Thyroid gland (tissue), 4 donors: ENCODE measurements around the gene RASL10A. TPM values are rescaled to one million over a fixed set of nuclear protein-coding genes. Genes with fewer than 3 reads are reported as not detected.

Source experiments
- DNase-seq, 2 donors: peaks; one replicate each; pipeline ENCODE4 v3.0.0-alpha.2; 2019
- H3K27ac ChIP-seq, 3 donors: fragments of 200-600 bp; sonication (generic); 1 replicate in 2 of 3; 2 replicates in 1 of 3; pipeline ENCODE4 v1.5.1; 2016 to 2019; ENCODE audit warnings: mild to moderate bottlenecking in 1 of 3, moderate library complexity in 1 of 3
- H3K27me3 ChIP-seq: fragments of 200-600 bp; sonication (generic); one replicate; pipeline ENCODE4 v1.5.1; 2019
- H3K36me3 ChIP-seq, 2 donors: fragments of 200-600 bp; sonication (generic); one replicate each; pipeline ENCODE4 v1.5.1; 2016 to 2019
- H3K4me1 ChIP-seq, 2 donors: fragments of 200-600 bp; sonication (generic); one replicate each; pipeline ENCODE4 v1.5.1; 2017 to 2019
- H3K4me3 ChIP-seq, 3 donors: fragments of 200-600 bp; sonication (generic); replicated peaks in 1 of 3; 1 replicate in 2 of 3; 2 replicates in 1 of 3; pipeline ENCODE4 v1.5.1; 2016; ENCODE audit warnings: mild to moderate bottlenecking in 1 of 3
- H3K9me3 ChIP-seq: fragments of 200-600 bp; sonication (generic); one replicate; pipeline ENCODE4 v1.5.1; 2017
- POLR2A ChIP-seq, 2 donors: fragments of 450-650 bp; IDR thresholded peaks; one replicate each; pipeline ENCODE4 v1.6.1; 2017; ENCODE audit warnings: antibody characterized with exemption in 2 of 2, mild to moderate bottlenecking in 2 of 2, moderate library complexity in 1 of 2
- WGBS, 2 donors: methylation state at CpG; one replicate each; pipeline ENCODE4 v1.1.5; 2017; 5-methylcytosine and 5-hydroxymethylcytosine counted together
- intact Hi-C: fragments of 100-400 bp; cut with DNase I; formaldehyde crosslinking; loops from one replicate; pipeline ENCODE4 v1.15.1; 2023
- total RNA-seq, 4 donors: library from RNA; depleted of rRNA; stranded (reverse); fragments of >200 nt; gene quantifications; one replicate each; pipeline ENCODE4 v1.2.3, GENCODE V29; 2016
- TF ChIP-seq, protein P1 (sequence below), 6 experiments: fragments of 200-600 bp in 3 of 6; fragments of 450-650 bp in 3 of 6; sonication (generic) in 3 of 6; IDR thresholded peaks; one replicate each; pipeline ENCODE4 v1.5.1; 2016 to 2019; ENCODE audit warnings: antibody characterized with exemption in 6 of 6, mild to moderate bottlenecking in 2 of 6, inconsistent platforms in 1 of 6, moderate library complexity in 1 of 6

RASL10A gene
- total RNA-seq, 4 donors from 2014 or later: 0.67 to 1.7 TPM; not detected in 2

DNA sequence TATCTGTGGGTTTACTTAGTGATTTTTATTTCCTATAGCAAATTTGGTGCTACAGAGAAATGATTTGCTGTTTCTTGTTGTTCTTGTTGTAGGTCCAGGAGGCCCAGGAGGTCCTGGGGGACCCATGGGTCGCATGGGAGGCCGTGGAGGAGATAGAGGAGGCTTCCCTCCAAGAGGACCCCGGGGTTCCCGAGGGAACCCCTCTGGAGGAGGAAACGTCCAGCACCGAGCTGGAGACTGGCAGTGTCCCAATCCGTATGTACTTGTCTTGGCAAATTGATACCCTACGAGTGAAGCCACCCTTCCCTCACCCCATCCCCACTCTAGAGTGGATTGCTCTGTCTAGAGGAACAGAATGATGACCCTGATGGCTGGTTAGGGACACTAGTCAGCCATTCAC, 16.9 kb downstream of the RASL10A start:
- Histone ChIP-seq H3K9me3 (no peaks in the 10 kb centered on the region), H3K27ac (no peak overlapping the region), H3K4me3 (no peak overlapping the region), H3K27me3 (no peaks in the 10 kb centered on the region), H3K36me3 (peaks cover 64 to 72% of the 10 kb centered on the region in 2 donors), H3K4me1 (peaks cover 0 to 5% of the 10 kb centered on the region in 2 donors)
- no peak for TF ChIP-seq POLR2A (IDR thresholded peaks at IDR 0.05)
- TF ChIP-seq, protein P1, sequence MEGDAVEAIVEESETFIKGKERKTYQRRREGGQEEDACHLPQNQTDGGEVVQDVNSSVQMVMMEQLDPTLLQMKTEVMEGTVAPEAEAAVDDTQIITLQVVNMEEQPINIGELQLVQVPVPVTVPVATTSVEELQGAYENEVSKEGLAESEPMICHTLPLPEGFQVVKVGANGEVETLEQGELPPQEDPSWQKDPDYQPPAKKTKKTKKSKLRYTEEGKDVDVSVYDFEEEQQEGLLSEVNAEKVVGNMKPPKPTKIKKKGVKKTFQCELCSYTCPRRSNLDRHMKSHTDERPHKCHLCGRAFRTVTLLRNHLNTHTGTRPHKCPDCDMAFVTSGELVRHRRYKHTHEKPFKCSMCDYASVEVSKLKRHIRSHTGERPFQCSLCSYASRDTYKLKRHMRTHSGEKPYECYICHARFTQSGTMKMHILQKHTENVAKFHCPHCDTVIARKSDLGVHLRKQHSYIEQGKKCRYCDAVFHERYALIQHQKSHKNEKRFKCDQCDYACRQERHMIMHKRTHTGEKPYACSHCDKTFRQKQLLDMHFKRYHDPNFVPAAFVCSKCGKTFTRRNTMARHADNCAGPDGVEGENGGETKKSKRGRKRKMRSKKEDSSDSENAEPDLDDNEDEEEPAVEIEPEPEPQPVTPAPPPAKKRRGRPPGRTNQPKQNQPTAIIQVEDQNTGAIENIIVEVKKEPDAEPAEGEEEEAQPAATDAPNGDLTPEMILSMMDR (IDR thresholded peaks at IDR 0.05): no peak
- DNase-seq: no peak
- intact Hi-C loops: no loop called here
- WGBS, 2 donors: 76 to 83% methylated on average over 8 of the region's 8 CpGs

DNA sequence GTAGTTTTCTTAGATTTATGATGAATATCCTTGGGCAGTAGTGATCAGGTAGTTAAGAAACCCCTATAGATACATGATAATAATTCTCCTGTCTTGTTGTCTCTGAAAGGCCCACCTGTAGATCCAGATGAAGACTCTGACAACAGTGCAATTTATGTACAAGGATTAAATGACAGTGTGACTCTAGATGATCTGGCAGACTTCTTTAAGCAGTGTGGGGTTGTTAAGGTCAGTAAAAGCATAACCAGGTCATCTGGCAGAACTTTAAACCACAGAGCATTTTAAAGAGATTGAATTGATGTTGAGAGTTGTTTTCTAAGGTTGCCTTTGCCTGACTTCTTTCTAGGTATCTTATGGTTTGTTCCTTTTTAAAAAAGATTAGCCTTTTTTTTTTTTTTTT, 23.1 kb downstream of the RASL10A start:
- TF ChIP-seq, protein P1 (IDR thresholded peaks at IDR 0.05): no peak
- Histone ChIP-seq H3K4me1 (no peaks in the 10 kb centered on the region), H3K36me3 (peaks cover 87 to 94% of the 10 kb centered on the region in 2 donors), H3K9me3 (no peaks in the 10 kb centered on the region), H3K27me3 (no peaks in the 10 kb centered on the region), H3K4me3 (no peak overlapping the region), H3K27ac (no peak overlapping the region)
- intact Hi-C loops: no loop called here
- no peak for DNase-seq

DNA sequence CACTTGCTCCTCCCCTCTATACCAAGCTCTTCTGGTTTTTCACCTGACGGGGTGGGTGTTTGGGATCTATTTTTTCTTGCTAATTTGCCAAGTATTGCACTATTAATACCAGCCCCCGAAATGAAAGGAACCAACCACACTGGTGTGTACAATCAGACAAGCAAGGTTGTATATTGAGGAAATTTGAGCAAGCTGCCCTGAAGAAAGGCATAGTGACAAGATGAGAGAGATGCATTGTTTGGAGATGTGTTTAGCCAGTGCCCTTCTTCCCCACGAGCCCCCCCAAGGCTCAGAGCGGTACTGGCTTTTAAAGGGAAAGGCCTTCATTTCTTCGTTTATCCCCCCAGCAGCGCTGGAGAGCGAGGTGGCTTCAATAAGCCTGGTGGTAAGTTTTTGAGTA, 24.3 kb downstream of the RASL10A start:
- Histone ChIP-seq H3K27me3 (no peaks in the 10 kb centered on the region), H3K4me1 (no peaks in the 10 kb centered on the region), H3K36me3 (peaks cover 85 to 93% of the 10 kb centered on the region in 2 donors), H3K27ac (no peak overlapping the region), H3K9me3 (no peaks in the 10 kb centered on the region), H3K4me3 (no peak overlapping the region)
- 79 to 85% methylated on average over 7 of the region's 7 CpGs for WGBS, 2 donors
- intact Hi-C loops: no loop called here
- no peak for TF ChIP-seq POLR2A (IDR thresholded peaks at IDR 0.05)
- TF ChIP-seq, protein P1 (IDR thresholded peaks at IDR 0.05): no peak
- DNase-seq: no peak

DNA sequence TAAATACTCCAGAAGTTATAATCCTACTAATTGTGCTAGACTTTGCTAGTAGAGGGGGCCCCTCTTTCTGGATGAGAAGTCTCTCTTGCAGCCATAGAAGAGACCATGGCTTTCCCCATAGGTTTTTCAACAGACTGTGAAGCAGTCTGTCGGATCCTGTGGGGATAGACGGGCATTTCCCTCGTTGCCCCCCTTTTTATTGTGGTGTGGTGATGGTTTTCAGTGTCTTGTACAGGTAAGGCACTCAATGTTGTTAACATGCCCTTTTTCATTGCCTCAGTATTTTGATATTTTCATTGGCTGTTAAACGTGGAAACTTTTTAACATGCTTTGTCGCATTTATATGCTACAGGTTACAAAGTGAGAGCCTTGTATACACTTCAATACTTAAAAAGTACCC, 25.4 kb downstream of the RASL10A start:
- Histone ChIP-seq H3K9me3 (no peaks in the 10 kb centered on the region), H3K27me3 (no peaks in the 10 kb centered on the region), H3K4me1 (no peaks in the 10 kb centered on the region), H3K4me3 (no peak overlapping the region), H3K36me3 (peaks cover 84 to 93% of the 10 kb centered on the region in 2 donors), H3K27ac (no peak overlapping the region)
- intact Hi-C loops: no loop called here
- no peak for DNase-seq
- WGBS, 2 donors: 79 to 82% methylated on average over 5 of the region's 5 CpGs
- no peak for TF ChIP-seq POLR2A (IDR thresholded peaks at IDR 0.05)
- TF ChIP-seq, protein P1 (IDR thresholded peaks at IDR 0.05): no peak

GRCh38 chr22:29288837-29289236, 26.7 kb downstream of the RASL10A start:
- Histone ChIP-seq H3K4me3 (no peak overlapping the region), H3K9me3 (no peaks in the 10 kb centered on the region), H3K4me1 (no peaks in the 10 kb centered on the region), H3K27ac (no peak overlapping the region), H3K36me3 (peaks cover 87 to 92% of the 10 kb centered on the region in 2 donors), H3K27me3 (no peaks in the 10 kb centered on the region)
- DNase-seq: no peak
- intact Hi-C loops: no loop called here
- TF ChIP-seq POLR2A (IDR thresholded peaks at IDR 0.05): no peak
- TF ChIP-seq, protein P1 (IDR thresholded peaks at IDR 0.05): no peak
- WGBS, 2 donors: 65 to 70% methylated on average over 2 of the region's 2 CpGs
